ENCODE results near the gene PIBF1.

PIBF1 gene

GRCh38 chr13:72868229-72868628 is 86.3 kb downstream of the PIBF1 start:
- no peak for TF ChIP-seq CTCF (IDR thresholded peaks at IDR 0.05; ENCODE audit: insufficient read depth, low read depth, low read length, missing control alignments)
- DNase-seq (ENCODE audit: low read depth): no peak
- H3K4me3 ChIP-seq (ENCODE audit: low read depth, low read length): no peak overlapping the region

- no peak for DNase-seq (ENCODE audit: low read depth)
- no peak for TF ChIP-seq CTCF (IDR thresholded peaks at IDR 0.05; ENCODE audit: insufficient read depth, low read depth, low read length, missing control alignments)
- no peak overlapping the region for H3K4me3 ChIP-seq (ENCODE audit: low read depth, low read length)
Measured at GRCh38 chr13:72875233-72875632, 93.3 kb downstream of the PIBF1 start.

- no peak overlapping the region for H3K4me3 ChIP-seq (ENCODE audit: low read depth, low read length)
- no peak for DNase-seq (ENCODE audit: low read depth)
- TF ChIP-seq CTCF (IDR thresholded peaks at IDR 0.05; ENCODE audit: insufficient read depth, low read depth, low read length, missing control alignments): no peak
Measured at GRCh38 chr13:72884101-72884500, 102.2 kb downstream of the PIBF1 start.

- DNase-seq (ENCODE audit: low read depth): no peak
- TF ChIP-seq CTCF (IDR thresholded peaks at IDR 0.05; ENCODE audit: insufficient read depth, low read depth, low read length, missing control alignments): no peak
- H3K4me3 ChIP-seq (ENCODE audit: low read depth, low read length): no peak overlapping the region
Measured at GRCh38 chr13:72886272-72887067, 104.5 kb downstream of the PIBF1 start.

- no peak for DNase-seq (ENCODE audit: low read depth)
- no peak for TF ChIP-seq CTCF (IDR thresholded peaks at IDR 0.05; ENCODE audit: insufficient read depth, low read depth, low read length, missing control alignments)
- no peak overlapping the region for H3K4me3 ChIP-seq (ENCODE audit: low read depth, low read length)
Measured at GRCh38 chr13:72889495-72889894, 107.6 kb downstream of the PIBF1 start.

- no peak for TF ChIP-seq CTCF (IDR thresholded peaks at IDR 0.05; ENCODE audit: insufficient read depth, low read depth, low read length, missing control alignments)
- no peak overlapping the region for H3K4me3 ChIP-seq (ENCODE audit: low read depth, low read length)
- DNase-seq (ENCODE audit: low read depth): no peak
Measured at GRCh38 chr13:72890546-72890945, 108.6 kb downstream of the PIBF1 start.

GRCh38 chr13:72891423-72891822 is 109.5 kb downstream of the PIBF1 start:
- no peak overlapping the region for H3K4me3 ChIP-seq (ENCODE audit: low read depth, low read length)
- no peak for DNase-seq (ENCODE audit: low read depth)
- TF ChIP-seq CTCF (IDR thresholded peaks at IDR 0.05; ENCODE audit: insufficient read depth, low read depth, low read length, missing control alignments): no peak

Measured in GM12865 (cell line).